Esophagus mucosa (tissue), 1 donor: ENCODE results near the gene GPRASP2. TPM values are rescaled to one million over a fixed set of nuclear protein-coding genes. Genes with fewer than 3 reads are reported as not detected.

Source experiments
- ATAC-seq: fragments of 200-7000 bp; cut with Tn5 transposase; one replicate; pipeline ENCODE4 v1.9.1; 2020
- total RNA-seq: library from RNA; stranded (reverse); gene quantifications from one replicate; pipeline ENCODE4 v1.2.4, GENCODE V29; 2023
- donor health status: DM: yes; HTN: yes; CAD: no.

Gene GPRASP2
- total RNA-seq, 1 donor from 2014 or later, result 3.1 TPM

GRCh38 chrX:102745857-102746584, 33.8 kb downstream of the GPRASP2 start:
- peak; percentile 57 for ATAC-seq

- no peak for ATAC-seq
Observed at GRCh38 chrX:102765217-102765616, 53.0 kb downstream of the GPRASP2 start.

- ATAC-seq, result no peak
Observed at GRCh38 chrX:102765809-102766208, 53.6 kb downstream of the GPRASP2 start.

- no peak for ATAC-seq
Observed at GRCh38 chrX:102767287-102767686, 55.0 kb downstream of the GPRASP2 start.

Other genes starting within 250 kb of the GPRASP2 start
- gene TCP11X2, start 240.6 kb upstream of the GPRASP2 start, total RNA-seq, result not detected
- gene TMSB15A, start 195.7 kb upstream of the GPRASP2 start, total RNA-seq, result not detected
- gene ARMCX5, start 112.9 kb upstream of the GPRASP2 start, total RNA-seq, result 7.3 TPM
- 1.2 TPM for gene GPRASP1, start 61.0 kb upstream of the GPRASP2 start, total RNA-seq
- 1.8 TPM for gene GPRASP3, start 8.3 kb downstream of the GPRASP2 start, total RNA-seq
- 0.68 TPM for gene RAB40AL, start 224.8 kb downstream of the GPRASP2 start, total RNA-seq